CD4-positive, alpha-beta T cell treated with Interleukin-4 for 4 hours (primary cell): ENCODE results near the gene FARP2.
"Not testable (repeated sequence)": the region's sequence is repeated elsewhere in the genome, so short reads cannot be mapped to it uniquely, and the experiment has no call there.

Experiments used
- DNase-seq: peaks from one replicate; pipeline ENCODE4 v3.0.0-alpha.2; 2020

The FARP2 gene

GRCh38 chr2:241368643-241369042, 12.6 kb downstream of the FARP2 start:
- no peak for DNase-seq

GRCh38 chr2:241372361-241372992, 16.4 kb downstream of the FARP2 start:
- DNase-seq: no peak

DNA sequence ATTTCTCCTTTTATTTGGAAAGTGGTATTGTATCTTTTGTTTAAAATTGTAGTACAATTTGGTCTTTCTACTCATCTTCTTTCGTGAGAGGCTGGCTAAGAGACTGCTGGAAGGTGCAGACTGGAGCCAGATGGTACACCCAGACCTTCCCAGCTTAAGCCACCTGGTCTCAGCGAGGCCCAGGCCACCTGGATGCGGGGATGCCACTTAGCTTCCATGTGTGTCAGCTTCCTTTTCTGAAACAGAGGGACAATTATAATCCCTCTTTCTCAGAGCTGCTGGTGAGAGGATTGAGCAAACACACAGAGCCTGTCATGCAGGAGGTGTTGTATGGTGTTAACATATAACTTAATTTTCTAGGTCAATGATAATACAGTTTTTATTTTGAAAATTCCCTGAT, 17.4 kb downstream of the FARP2 start:
- no peak for DNase-seq

GRCh38 chr2:241373906-241374305, 17.8 kb downstream of the FARP2 start:
- not testable (repeated sequence) for DNase-seq

DNA sequence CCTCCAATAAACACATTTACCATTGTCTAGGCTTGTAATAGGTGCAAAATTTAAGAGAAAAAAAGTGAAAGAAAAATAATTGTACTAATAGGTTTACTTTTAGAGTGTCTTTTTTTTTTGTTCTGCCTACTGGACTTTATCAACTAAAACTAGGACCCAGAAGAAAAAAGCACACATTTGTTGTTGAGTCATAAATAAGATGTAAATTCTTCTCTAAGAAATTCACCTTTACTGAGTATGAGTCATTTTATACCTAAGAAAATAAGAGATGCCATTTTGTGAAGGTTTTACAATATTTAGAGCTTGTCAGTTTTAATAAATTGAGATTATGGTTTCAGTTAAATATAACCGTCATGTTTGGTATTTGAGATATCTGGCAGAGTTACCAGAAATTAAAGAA, 19.2 kb downstream of the FARP2 start:
- no peak for DNase-seq

GRCh38 chr2:241376808-241377207, 20.7 kb downstream of the FARP2 start:
- no peak for DNase-seq

GRCh38 chr2:241378816-241379215, 22.7 kb downstream of the FARP2 start:
- DNase-seq: no peak

DNA sequence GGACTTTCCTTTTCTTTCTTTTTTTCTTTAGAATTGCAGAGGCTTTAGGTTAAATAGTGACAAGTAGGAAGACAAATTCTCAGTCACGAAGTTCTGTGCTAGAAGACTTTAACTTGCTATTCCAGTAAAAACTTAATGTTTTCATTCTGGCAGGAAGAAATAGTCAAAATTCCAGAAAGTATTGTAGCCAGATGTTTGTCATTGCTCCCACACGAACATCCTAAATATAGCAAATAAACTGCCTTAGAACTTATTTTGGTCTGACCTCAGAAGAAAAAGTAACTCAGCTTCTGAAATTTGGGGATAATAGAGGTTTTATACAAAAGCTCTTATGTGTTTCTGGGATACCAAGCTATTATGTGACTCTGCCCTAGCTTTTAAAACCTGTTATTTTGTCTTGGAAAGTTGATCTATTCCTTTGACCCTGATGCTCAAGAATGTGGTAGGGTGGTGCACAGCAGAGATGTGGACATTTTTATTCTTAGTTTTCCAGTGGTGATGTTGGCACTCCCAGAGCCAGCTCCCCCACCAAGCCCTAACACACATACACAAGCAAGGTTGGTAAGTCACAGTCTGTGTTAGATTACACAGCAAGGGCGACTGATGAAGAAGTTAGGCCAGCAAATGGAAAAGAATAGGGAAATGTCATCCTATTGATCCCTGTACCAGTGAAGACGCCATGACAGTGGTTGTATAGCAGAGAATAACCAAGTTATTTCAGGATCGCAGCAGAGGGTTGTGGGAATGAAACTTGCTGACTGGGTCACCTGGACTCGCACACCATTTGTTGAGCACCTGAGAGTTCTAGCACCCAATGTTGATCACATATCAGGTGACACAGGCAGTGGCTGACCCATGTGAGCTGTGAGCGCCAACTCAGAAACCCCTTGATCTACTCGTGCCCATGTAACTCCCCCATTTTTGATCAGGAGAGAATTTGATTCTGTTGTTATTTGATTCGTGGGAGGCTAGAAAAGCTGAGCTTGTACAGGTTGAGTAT, 23.7 kb downstream of the FARP2 start:
- no peak for DNase-seq

DNA sequence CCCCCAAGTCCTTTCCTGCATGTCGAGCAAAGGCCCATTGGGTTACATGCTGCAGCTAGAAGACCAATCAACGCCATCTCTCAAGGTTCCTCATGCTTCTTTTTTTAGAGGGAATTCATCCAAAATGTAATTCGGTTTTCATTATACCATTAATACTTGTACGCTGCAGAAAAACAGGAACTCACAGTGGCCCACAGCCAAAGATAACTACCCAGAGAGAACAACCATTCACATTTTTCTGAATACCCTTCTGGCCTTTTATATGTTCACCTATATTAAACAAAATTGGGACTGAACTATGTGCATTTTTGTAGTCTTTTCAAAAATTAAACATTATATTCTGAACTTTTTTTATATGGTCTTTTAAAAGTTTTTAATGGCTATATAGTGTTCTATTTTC, 25.8 kb downstream of the FARP2 start:
- no peak for DNase-seq

DNA sequence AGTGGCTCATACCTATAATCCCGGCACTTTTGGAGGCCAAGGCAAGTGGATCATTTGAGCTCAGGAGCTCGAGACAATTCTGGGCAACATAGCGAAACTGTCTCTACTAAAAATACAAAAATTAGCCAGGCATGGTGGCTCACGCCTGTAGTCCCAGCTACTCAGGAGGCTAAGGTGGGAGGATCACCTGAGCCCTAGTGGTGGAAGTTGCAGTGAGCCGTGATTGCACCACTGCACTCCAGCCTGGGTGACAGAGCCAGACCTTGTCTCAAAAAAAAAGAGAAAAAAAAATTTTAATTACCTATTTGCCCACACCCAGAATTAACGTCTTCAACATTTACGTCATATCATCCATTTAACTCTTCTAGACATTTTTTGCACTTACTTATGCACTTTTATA, 29.4 kb downstream of the FARP2 start:
- DNase-seq: not testable (repeated sequence)

DNA sequence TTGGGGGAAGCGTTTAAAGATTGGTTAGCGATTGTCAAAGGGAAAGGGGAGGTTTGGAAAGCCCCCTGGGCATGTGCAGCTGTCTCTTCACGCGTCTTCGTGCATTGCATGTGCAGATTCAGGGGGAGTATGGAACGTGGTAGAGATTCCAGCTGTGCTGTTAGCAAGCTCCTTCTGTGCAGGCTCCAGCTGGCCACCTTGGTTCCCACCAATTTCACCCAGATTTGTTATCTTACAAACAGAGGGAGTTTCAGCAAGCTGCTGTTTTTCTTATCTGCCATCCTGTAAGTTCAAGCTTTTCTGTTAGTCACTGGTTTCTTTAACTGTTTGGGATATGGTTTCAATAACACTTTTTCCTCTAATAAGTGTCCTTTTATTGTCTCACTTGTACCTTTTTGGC, 30.4 kb downstream of the FARP2 start:
- no peak for DNase-seq

- DNase-seq: no peak
Observed at GRCh38 chr2:241389697-241390096, 33.6 kb downstream of the FARP2 start.

- DNase-seq: no peak
Observed at GRCh38 chr2:241390301-241391206, 34.5 kb downstream of the FARP2 start.

GRCh38 chr2:241391892-241392665, 36.0 kb downstream of the FARP2 start:
- DNase-seq: no peak

DNA sequence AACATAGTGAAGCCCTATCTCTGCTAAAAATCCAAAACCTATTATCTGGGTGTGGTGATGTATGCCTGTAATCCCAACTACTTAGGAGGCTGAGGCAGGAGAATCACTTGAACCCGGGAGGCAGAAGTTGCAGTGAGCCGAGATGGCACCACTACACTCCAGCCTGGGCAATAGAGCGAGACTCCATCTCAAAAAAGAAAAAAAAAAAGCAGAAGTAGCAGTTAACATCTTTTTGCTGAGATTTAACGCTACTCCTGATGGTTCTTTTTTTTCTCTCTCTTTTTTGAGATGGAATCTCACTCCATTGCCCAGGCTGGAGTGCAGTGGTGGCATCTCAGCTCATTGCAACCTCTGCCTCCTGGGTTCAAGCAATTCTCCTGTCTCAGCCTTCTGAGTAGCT, 36.7 kb downstream of the FARP2 start:
- not testable (repeated sequence) for DNase-seq

DNA sequence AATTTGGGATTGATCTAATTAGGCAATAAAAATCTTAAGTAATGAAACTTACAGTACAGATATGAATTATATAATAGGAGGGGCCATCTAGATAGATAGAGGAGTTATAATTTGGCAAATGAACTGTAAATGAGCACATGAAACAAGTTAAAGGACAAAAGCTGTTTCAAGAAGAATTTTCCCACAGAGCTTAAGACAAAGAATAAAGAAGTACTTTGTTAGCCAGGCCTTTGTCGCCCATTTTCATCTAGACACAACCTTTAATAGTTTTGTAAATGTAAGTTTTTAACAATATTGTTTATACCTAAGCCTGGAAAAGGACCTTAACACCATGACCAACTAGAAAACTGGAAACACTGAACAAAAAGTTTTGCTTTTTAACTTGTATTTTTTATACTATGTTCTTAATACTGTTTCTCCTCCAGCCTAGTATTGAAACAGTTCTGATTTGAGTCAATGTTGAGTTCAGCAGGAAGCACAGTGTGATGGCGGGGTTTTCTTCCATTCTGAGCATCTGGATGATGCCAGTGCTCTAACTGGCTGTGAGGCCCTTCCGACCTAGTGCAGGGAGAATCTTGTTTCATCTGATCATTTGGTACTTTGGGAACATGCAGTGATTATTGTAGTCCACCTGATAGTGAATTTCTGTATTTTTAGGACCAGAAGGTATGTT, 37.6 kb downstream of the FARP2 start:
- no peak for DNase-seq

DNA sequence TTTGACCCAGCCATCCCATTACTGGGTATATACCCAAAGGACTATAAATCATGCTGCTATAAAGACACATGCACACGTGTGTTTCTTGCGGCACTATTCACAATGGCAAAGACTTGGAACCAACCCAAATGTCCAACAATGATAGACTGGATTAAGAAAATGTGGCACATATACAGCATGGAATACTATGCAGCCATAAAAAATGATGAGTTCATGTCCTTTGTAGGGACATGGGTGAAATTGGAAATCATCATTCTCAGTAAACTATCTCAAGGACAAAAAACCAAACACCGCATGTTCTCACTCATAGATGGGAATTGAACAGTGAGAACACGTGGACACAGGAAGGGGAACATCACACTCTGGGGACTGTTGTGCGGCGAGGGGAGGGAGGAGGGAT, 40.7 kb downstream of the FARP2 start:
- not testable (repeated sequence) for DNase-seq

- no peak for DNase-seq
Observed at GRCh38 chr2:241399941-241400922, 44.1 kb downstream of the FARP2 start.

DNA sequence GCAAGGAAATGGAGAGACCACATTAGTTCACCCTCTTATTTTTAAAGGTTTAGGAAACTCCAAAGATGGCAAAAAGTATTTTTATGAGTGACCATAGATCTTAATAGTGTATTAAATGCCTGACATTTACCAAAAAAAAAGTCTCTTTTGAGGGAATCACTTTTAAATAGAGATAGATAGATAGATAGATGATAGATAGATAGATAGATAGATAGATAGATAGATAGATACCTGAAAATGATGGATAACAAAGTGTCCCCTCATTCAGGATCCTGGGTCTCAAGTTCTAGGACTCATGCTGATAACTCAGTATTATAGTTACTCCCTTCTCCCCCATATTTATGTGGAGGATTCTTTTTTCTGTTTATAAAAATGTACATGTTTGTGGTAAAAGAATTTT, 52.8 kb downstream of the FARP2 start:
- DNase-seq: no peak

DNA sequence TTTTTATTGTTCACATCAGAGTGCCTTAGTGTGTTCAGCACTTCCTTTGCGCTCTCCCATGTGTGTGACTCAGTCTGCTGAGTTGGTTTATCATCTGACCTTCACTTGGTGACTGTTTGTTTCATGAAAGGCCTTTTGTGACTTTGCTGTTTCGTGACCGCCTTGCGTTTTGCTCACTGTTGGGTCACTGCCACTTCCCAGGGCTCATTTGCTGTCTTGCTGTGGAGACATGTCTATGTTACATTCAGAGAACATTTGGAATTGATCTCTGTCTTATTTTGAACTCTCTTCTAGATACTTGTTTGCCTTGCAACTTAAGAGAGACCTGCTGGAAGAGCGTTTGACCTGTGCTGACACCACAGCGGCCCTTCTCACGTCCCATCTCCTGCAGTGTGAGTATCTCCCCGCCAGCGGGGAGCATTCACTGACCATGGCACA, 54.7 kb downstream of the FARP2 start:
- DNase-seq: no peak
